NK-92 (cell line): ENCODE results near the gene JDP2.

Experiments used
- DNase-seq: peaks from one replicate; lab custom pipeline; 2025; ENCODE audit not compliant: unreplicated experiment; lab: John Stamatoyannopoulos, UW

The JDP2 gene

GRCh38 chr14:75435473-75435872, 7.7 kb downstream of the JDP2 start:
- DNase-seq, result no peak

GRCh38 chr14:75437201-75438143, 9.7 kb downstream of the JDP2 start:
- DNase-seq, result no peak

- DNase-seq, result no peak
These were observed 10.8 kb downstream of the JDP2 start for GRCh38 chr14:75438486-75439080.

- DNase-seq, result no peak
These were observed 12.2 kb downstream of the JDP2 start for GRCh38 chr14:75439989-75440388.

- DNase-seq, result no peak
These were observed 13.1 kb downstream of the JDP2 start for GRCh38 chr14:75440733-75441477.

- DNase-seq, result no peak
These were observed 13.9 kb downstream of the JDP2 start for GRCh38 chr14:75441728-75442127.

GRCh38 chr14:75442166-75442565, 14.3 kb downstream of the JDP2 start:
- no peak for DNase-seq

- DNase-seq, result no peak
These were observed 14.8 kb downstream of the JDP2 start for GRCh38 chr14:75442642-75443041.

GRCh38 chr14:75443203-75443969, 15.6 kb downstream of the JDP2 start:
- no peak for DNase-seq

- DNase-seq, result no peak
These were observed 17.4 kb downstream of the JDP2 start for GRCh38 chr14:75445236-75445635.

- DNase-seq, result no peak
These were observed 18.1 kb downstream of the JDP2 start for GRCh38 chr14:75445963-75446362.

GRCh38 chr14:75446447-75446846, 18.6 kb downstream of the JDP2 start:
- no peak for DNase-seq

- no peak for DNase-seq
These were observed 20.4 kb downstream of the JDP2 start for GRCh38 chr14:75448209-75448608.

- no peak for DNase-seq
These were observed 21.2 kb downstream of the JDP2 start for GRCh38 chr14:75449036-75449435.

- no peak for DNase-seq
These were observed 21.9 kb downstream of the JDP2 start for GRCh38 chr14:75449696-75450095.

- DNase-seq, result no peak
These were observed 22.8 kb downstream of the JDP2 start for GRCh38 chr14:75450381-75451276.

GRCh38 chr14:75452324-75452723, 24.5 kb downstream of the JDP2 start:
- DNase-seq, result no peak

GRCh38 chr14:75452900-75453816, 25.3 kb downstream of the JDP2 start:
- DNase-seq, result no peak
